T-helper 2 cell treated with Interferon-gamma antibody and Interleukin-4, amounts not matched to agents 5 μg/mL and 100 μg/mL, for 36 hours (primary cell): ENCODE measurements around the gene IDNK.

Experiments used
- DNase-seq: peaks from one replicate; pipeline ENCODE4 v3.0.0; 2021; ENCODE audit warnings: low spot score
- H3K27ac Mint-ChIP-seq: one replicate; pipeline ENCODE4 v1.8.0; 2021; ENCODE audit warnings: mild to moderate bottlenecking, mixed read lengths
- H3K27me3 Mint-ChIP-seq: one replicate; pipeline ENCODE4 v1.8.0; 2021; ENCODE audit warnings: low read depth, mixed read lengths
- H3K36me3 Mint-ChIP-seq: one replicate; pipeline ENCODE4 v1.8.0; 2021; ENCODE audit warnings: low read depth, mixed read lengths
- H3K4me1 Mint-ChIP-seq: one replicate; pipeline ENCODE4 v1.8.0; 2021; ENCODE audit warnings: low read depth, mixed read lengths
- H3K4me3 Mint-ChIP-seq: one replicate; pipeline ENCODE4 v1.8.0; 2022; ENCODE audit warnings: mild to moderate bottlenecking, moderate library complexity, mixed read lengths
- H3K9me3 Mint-ChIP-seq: one replicate; pipeline ENCODE4 v1.8.0; 2021; ENCODE audit warnings: mixed read lengths

IDNK gene

DNA sequence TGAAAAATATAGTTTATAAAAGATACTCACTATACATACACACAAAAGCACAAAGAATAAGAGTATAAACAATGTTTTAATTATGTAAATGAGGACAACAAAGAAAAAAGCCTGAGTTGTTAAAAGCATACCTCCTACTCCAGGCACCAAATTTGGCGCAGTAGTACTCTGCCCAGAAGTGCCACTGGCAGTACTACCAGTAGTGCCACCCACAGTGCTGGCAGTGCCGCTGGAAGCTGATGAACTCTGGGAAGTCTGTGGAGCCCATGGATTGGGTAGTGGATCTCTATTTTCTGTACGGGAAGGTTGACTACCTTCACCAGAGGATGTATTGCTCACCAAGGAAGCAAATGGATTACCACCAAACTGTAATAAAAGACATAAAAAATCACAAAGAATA lies 54.7 kb downstream of the IDNK start:
- peaks cover 62% of the 10 kb centered on the region for H3K36me3 Mint-ChIP-seq
- no peaks in the 10 kb centered on the region for H3K9me3 Mint-ChIP-seq
- DNase-seq: no peak
- no peaks in the 10 kb centered on the region for H3K27me3 Mint-ChIP-seq
- no peak overlapping the region for H3K4me3 Mint-ChIP-seq
- peaks cover 25% of the 10 kb centered on the region for H3K4me1 Mint-ChIP-seq
- H3K27ac Mint-ChIP-seq: no peak overlapping the region

DNA sequence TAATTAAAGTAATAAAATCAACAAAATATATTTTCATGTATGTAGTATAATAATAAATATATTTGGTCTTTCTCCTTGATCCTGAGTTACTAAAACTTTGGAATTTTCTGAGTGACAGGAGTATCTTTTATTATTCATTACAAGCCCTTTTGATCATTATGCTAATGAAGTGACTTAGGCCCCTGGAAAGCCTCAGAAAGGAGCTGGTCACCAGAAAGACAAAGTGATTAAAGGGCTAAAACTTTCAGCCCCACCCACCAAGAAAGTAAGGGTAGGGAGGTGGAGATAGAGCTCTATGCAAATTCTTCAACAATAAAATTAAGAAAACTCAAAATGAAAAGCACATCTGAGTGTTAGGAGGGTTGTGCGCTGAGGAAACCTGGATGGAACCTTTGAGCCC lies 57.3 kb downstream of the IDNK start:
- no peaks in the 10 kb centered on the region for H3K9me3 Mint-ChIP-seq
- H3K27ac Mint-ChIP-seq: no peak overlapping the region
- no peak for DNase-seq
- no peak overlapping the region for H3K4me3 Mint-ChIP-seq
- H3K36me3 Mint-ChIP-seq: peaks cover 56% of the 10 kb centered on the region
- peaks cover 25% of the 10 kb centered on the region for H3K4me1 Mint-ChIP-seq
- no peaks in the 10 kb centered on the region for H3K27me3 Mint-ChIP-seq

DNA sequence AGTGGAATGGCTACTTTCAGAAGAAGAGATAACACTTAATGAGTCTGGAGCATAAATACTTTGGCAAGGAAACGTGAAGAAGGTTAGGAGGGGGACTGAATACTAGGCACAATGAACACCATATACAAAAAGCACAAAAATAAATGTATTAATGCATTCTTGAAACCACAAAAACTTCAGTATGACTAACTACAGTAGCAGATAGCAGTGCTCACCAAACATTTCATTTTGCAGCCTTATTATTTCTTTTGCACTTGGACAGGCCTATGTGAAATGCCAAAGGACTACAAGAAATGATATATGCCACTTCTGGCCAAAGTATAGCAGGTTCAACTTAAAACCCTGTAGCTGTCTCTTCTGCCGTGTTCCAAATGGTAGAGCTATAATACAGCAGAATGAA lies 58.5 kb downstream of the IDNK start:
- Mint-ChIP-seq H3K9me3 (no peaks in the 10 kb centered on the region), H3K4me3 (no peak overlapping the region), H3K36me3 (peaks cover 50% of the 10 kb centered on the region), H3K27me3 (no peaks in the 10 kb centered on the region), H3K4me1 (peaks cover 23% of the 10 kb centered on the region), H3K27ac (no peak overlapping the region)
- no peak for DNase-seq

DNA sequence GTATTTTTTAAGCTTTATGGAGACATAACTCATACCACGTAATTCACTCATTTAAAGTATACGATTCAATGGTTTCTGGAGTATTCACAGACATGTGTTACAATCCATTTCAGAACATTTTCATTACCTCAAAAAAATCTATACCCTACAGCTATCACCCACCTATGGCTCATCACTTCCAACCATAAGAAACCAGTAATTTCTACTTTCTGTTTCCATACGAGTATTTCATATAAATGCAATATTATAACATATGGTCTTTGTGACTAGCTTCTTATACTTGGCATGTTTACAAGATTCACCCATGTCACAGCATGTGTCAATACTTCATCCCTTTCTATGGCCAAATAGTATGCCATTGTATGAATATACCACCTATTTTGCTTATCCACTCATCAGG lies 66.0 kb downstream of the IDNK start:
- no peak overlapping the region for H3K4me3 Mint-ChIP-seq
- H3K4me1 Mint-ChIP-seq: peaks cover 42% of the 10 kb centered on the region
- H3K36me3 Mint-ChIP-seq: peaks cover 9% of the 10 kb centered on the region
- H3K27me3 Mint-ChIP-seq: no peaks in the 10 kb centered on the region
- H3K9me3 Mint-ChIP-seq: no peaks in the 10 kb centered on the region
- no peak for DNase-seq
- H3K27ac Mint-ChIP-seq: no peak overlapping the region

DNA sequence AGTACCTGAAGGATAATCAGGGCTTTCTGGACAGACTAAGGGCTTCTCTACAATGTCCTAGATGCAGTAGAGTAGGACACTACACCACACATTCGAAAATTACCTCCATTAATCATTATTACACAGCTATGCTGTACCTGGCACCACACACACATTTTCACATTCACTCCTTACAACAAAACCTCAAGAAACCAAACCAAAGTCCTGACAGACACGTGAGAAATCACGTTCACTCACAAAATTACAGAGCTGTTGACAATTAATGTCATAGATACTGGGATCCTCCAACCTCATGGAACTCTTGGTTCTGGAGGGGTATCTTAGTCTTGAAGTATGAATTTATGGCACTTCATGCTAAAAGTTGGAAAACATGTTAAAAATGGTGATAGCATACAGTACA lies 68.5 kb downstream of the IDNK start:
- H3K9me3 Mint-ChIP-seq: no peaks in the 10 kb centered on the region
- DNase-seq: no peak
- H3K27ac Mint-ChIP-seq: no peak overlapping the region
- no peaks in the 10 kb centered on the region for H3K27me3 Mint-ChIP-seq
- H3K4me3 Mint-ChIP-seq: no peak overlapping the region
- H3K4me1 Mint-ChIP-seq: peaks cover 48% of the 10 kb centered on the region
- peaks cover 8% of the 10 kb centered on the region for H3K36me3 Mint-ChIP-seq
